Sigmoid colon (tissue), 7 donors: ENCODE results near the gene CHST14. TPM values are rescaled to one million over a fixed set of nuclear protein-coding genes. Genes with fewer than 3 reads are reported as not detected.

ENCODE experiments used
- DNase-seq: peaks from one replicate; pipeline ENCODE4 v3.0.0-alpha.2; 2019
- H3K27ac ChIP-seq, 4 donors: fragments of 200-600 bp; sonication (generic); one replicate each; pipeline ENCODE4 v1.5.1; 2016 to 2019; ENCODE audit warnings: mild to moderate bottlenecking in 1 of 4
- H3K27me3 ChIP-seq, 3 donors: fragments of 200-600 bp; sonication (generic); one replicate each; pipeline ENCODE4 v1.5.1; 2019; ENCODE audit warnings: mild to moderate bottlenecking in 1 of 3
- H3K36me3 ChIP-seq, 4 donors: fragments of 200-600 bp; sonication (generic); one replicate each; pipeline ENCODE4 v1.5.1; 2016 to 2019
- H3K4me1 ChIP-seq, 4 donors: fragments of 200-600 bp; sonication (generic); one replicate each; pipeline ENCODE4 v1.5.1; 2017 to 2019
- H3K4me3 ChIP-seq, 4 donors: fragments of 200-600 bp; sonication (generic); one replicate each; pipeline ENCODE4 v1.5.1; 2017 to 2019; ENCODE audit warnings: mild to moderate bottlenecking in 2 of 4, moderate library complexity in 1 of 4
- H3K9me3 ChIP-seq, 4 donors: fragments of 200-600 bp in 3 of 4; sonication (generic) in 3 of 4; one replicate each; pipeline versions ENCODE4 v1.5.1 to v1.6.1; 2013 to 2019
- CTCF ChIP-seq, 4 experiments: fragments of 450-650 bp in 3 of 4; fragments of 200-600 bp in 1 of 4; IDR thresholded peaks; one replicate each; pipeline ENCODE4 v1.5.1; 2016 to 2019; ENCODE audit warnings: antibody characterized with exemption in 4 of 4, mild to moderate bottlenecking in 3 of 4, moderate library complexity in 2 of 4
- EP300 ChIP-seq, 4 donors: sonication (generic); formaldehyde crosslinking; IDR thresholded peaks; one replicate each; pipeline ENCODE4 v1.6.1; 2017; ENCODE audit warnings: antibody characterized with exemption in 4 of 4
- POLR2A ChIP-seq, 2 donors: fragments of 450-650 bp; IDR thresholded peaks; one replicate each; pipeline ENCODE4 v1.6.1; 2016; ENCODE audit warnings: antibody characterized with exemption in 2 of 2, mild to moderate bottlenecking in 2 of 2, moderate library complexity in 2 of 2
- POLR2AphosphoS5 ChIP-seq, 4 donors: sonication (generic); formaldehyde crosslinking; IDR thresholded peaks; one replicate each; pipeline ENCODE4 v1.6.1; 2017; ENCODE audit warnings: antibody characterized with exemption in 4 of 4
- WGBS, 2 donors: extraction: QIAGEN DNeasy Blood & Tissue Kit; methylation state at CpG; one replicate each; pipeline ENCODE4 v1.1.7; 2013; 5-methylcytosine and 5-hydroxymethylcytosine counted together
- intact Hi-C: fragments of 100-400 bp; cut with DNase I; formaldehyde crosslinking; loops from one replicate; pipeline ENCODE4 v1.15.1; 2023
- polyA plus RNA-seq, 3 donors: library from polyadenylated mRNA; stranded (reverse); fragments of 200-250 nt; gene quantifications; one replicate each; pipeline ENCODE4 v1.2.3, GENCODE V29; 2013
- total RNA-seq, 4 donors: library from RNA; depleted of rRNA; stranded (reverse); fragments of >200 nt; gene quantifications; one replicate each; pipeline ENCODE4 v1.1.0, GENCODE V29; 2016
- donor health status: healthy with polysubstance abuse.
- donor health status: Bipolar disorder and iron deficiency.
- donor health status: healthy.

Gene CHST14
- total and polyA plus RNA-seq, 7 donors, result 1.2 to 10.2 (median 6.4) TPM

DNA sequence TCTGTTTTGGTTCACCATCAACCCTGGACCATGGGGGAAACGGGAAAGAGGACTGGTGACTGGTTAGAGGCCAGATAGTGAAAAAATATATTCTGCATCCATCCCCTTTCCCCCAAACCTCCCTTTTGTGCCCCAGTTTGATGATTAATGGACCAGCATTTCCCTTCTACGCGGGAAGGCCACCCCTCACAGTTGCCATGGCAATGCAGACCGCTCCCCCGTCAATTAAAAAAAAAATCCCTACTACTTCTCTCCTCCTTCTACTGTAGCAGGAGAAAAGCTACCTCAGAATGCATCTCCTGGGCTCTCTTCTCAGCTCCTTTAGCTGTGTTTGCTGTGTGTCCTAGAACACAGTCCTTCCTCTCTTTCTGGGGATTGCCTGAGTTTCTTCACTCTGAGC is 26.0 kb upstream of the CHST14 start:
- DNase-seq, result no peak
- no peak for TF ChIP-seq POLR2A (IDR thresholded peaks at IDR 0.05)
- TF ChIP-seq CTCF (IDR thresholded peaks at IDR 0.05), result no peak
- Histone ChIP-seq H3K9me3 (no peaks in the 10 kb centered on the region), H3K4me3 (no peak overlapping the region), H3K27me3 (no peaks in the 10 kb centered on the region), H3K27ac (peak overlapping the region in 1 of 4 donors; percentile 11), H3K4me1 (peaks cover 0 to 57% (median 43%) of the 10 kb centered on the region in 4 donors), H3K36me3 (no peaks in the 10 kb centered on the region)
- intact Hi-C loops, result loop anchor here (5.0 kb wide), 1 partner anchor 123 kb away; the partner anchor contains the start of genes CCDC32 and RPUSD2
- 80 to 81% methylated on average over 5 of the region's 5 CpGs for WGBS, 2 donors

- Histone ChIP-seq H3K4me1 (peaks cover 0 to 49% (median 36%) of the 10 kb centered on the region in 4 donors), H3K27ac (peak overlapping the region in 3 of 4 donors; percentile 11 to 44 (median 12)), H3K36me3 (no peaks in the 10 kb centered on the region), H3K27me3 (no peaks in the 10 kb centered on the region), H3K9me3 (no peaks in the 10 kb centered on the region), H3K4me3 (no peak overlapping the region)
- intact Hi-C loops, result no loop called here
- no peak for TF ChIP-seq EP300 (IDR thresholded peaks at IDR 0.05)
- no peak for TF ChIP-seq POLR2AphosphoS5 (IDR thresholded peaks at IDR 0.05)
- no peak for TF ChIP-seq CTCF (IDR thresholded peaks at IDR 0.05)
- TF ChIP-seq POLR2A (IDR thresholded peaks at IDR 0.05), result no peak
- no peak for DNase-seq
- WGBS, 2 donors, result 11 to 52% methylated on average over 9 of the region's 9 CpGs
Observed at GRCh38 chr15:40445421-40445922, 25.3 kb upstream of the CHST14 start.

DNA sequence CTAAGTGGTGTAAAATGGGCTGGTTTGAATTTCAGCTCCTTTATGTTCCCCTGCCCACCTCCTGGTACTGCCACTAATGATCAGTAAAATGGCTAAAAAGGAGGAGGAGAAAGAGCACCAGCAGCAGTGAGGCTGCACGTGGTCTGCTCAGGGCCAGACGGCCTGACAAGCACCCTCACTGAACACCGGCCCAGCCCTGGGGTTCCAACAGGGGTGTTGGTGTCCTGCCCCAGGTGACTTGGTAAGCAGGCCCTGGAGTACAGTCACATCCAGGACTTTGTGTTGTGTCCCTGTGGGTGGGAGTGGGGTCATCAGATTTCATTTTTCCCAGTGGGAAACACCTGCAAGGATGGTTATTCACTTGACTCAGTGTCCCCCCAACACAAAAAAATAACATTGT is 24.6 kb upstream of the CHST14 start:
- WGBS, 2 donors, result 84% methylated on average over 3 of the region's 3 CpGs

GRCh38 chr15:40448354-40448753 is 22.4 kb upstream of the CHST14 start:
- Histone ChIP-seq H3K27me3 (no peaks in the 10 kb centered on the region), H3K9me3 (no peaks in the 10 kb centered on the region), H3K4me3 (no peak overlapping the region), H3K36me3 (no peaks in the 10 kb centered on the region), H3K27ac (no peak overlapping the region), H3K4me1 (peaks cover 0 to 33% (median 18%) of the 10 kb centered on the region in 4 donors)
- TF ChIP-seq CTCF (IDR thresholded peaks at IDR 0.05), result no peak
- no peak for DNase-seq
- intact Hi-C loops, result no loop called here
- WGBS, 2 donors, result 64 to 91% methylated on average over 4 of the region's 4 CpGs

More for the DNA sequence above, 24.6 kb upstream of the CHST14 start:
- no peaks in the 10 kb centered on the region for H3K36me3 ChIP-seq
- no peaks in the 10 kb centered on the region for H3K27me3 ChIP-seq
- H3K4me3 ChIP-seq, result no peak overlapping the region
- no peaks in the 10 kb centered on the region for H3K9me3 ChIP-seq
- H3K27ac ChIP-seq, result peak overlapping the region in 2 of 4 donors; percentile 11 to 12
- H3K4me1 ChIP-seq, result peaks cover 0 to 49% (median 34%) of the 10 kb centered on the region in 4 donors
- no peak for TF ChIP-seq CTCF (IDR thresholded peaks at IDR 0.05)
- no peak for TF ChIP-seq EP300 (IDR thresholded peaks at IDR 0.05)
- TF ChIP-seq POLR2A (IDR thresholded peaks at IDR 0.05), result no peak
- intact Hi-C loops, result no loop called here
- DNase-seq, result no peak

DNA sequence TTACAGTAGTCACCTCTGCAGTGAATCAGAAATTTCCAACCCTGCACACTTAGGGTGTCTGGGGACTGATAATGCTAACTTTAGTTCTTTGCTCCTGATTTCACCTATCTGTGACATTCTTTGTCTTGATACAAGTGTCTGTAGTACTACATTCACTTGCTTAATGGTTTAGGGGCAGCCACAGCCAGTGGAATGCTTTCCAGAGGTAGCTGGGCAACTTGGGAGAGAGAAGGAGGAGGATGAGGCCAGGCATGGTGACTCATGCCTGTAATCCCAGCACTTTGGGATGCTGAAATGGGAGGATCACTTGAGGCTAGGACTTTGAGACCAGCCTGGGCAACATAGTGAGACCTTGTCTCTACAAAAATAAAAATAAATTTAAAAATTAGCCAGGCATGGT is 21.5 kb upstream of the CHST14 start:
- no peaks in the 10 kb centered on the region for H3K9me3 ChIP-seq
- H3K27me3 ChIP-seq, result no peaks in the 10 kb centered on the region
- H3K27ac ChIP-seq, result no peak overlapping the region
- intact Hi-C loops, result no loop called here
- DNase-seq, result no peak
- no peak overlapping the region for H3K4me3 ChIP-seq
- peaks cover 0 to 25% (median 19%) of the 10 kb centered on the region in 4 donors for H3K4me1 ChIP-seq
- no peaks in the 10 kb centered on the region for H3K36me3 ChIP-seq
- TF ChIP-seq POLR2A (IDR thresholded peaks at IDR 0.05) (no peak), POLR2AphosphoS5 (IDR thresholded peaks at IDR 0.05) (no peak), EP300 (IDR thresholded peaks at IDR 0.05) (no peak), CTCF (IDR thresholded peaks at IDR 0.05) (no peak)
